ENCODE data around the gene TPI1. TPM values are rescaled to one million over a fixed set of nuclear protein-coding genes. Genes with fewer than 3 reads are reported as not detected.
"Not testable (repeated sequence)": the region's sequence is repeated elsewhere in the genome, so short reads cannot be mapped to it uniquely, and the experiment has no call there.

Gene TPI1
- total RNA-seq, 1 experiment from 2014 or later = 1,177 TPM

DNA sequence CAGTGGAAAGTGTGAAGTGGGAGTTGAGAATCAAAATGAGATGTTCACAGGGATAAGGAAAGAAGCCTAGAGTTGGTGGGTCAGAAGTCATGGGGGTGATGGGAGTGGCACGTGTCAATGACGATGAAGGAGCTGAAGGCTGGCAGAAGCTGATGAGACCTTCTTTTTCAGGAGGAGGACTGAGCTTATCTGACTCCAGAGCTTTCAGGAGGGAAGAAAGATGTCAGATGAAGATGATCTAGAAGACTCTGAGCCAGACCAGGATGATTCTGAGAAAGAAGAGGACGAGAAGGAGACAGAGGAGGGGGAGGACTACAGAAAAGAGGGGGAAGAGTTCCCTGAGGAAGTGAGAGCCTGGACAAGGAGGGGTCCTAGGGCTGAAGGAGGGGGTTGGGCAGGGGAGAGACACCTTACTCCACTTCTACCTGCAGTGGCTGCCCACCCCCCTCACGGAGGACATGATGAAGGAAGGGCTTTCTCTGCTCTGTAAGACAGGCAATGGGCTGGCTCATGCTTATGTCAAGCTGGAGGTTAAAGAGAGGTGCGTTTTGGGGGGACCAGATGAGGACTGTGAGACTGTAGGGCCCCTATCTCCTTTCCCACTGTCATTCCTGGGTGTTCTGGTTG, 38.2 kb downstream of the TPI1 start:
- H2BK12ac ChIP-seq (ENCODE audit: insufficient read length, low read depth, low read length) = peak overlapping the region; percentile 92
- H2BK20ac ChIP-seq (ENCODE audit: low read depth, low read length, poor library complexity, severe bottlenecking) = no peak overlapping the region
- no peak for TF ChIP-seq CTCF (conservative IDR thresholded peaks at IDR 0.05)
- peak overlapping the region; percentile 91 for H4K91ac ChIP-seq (ENCODE audit: insufficient read length, low read depth, low read length)
- H3K27ac Mint-ChIP-seq = no peak overlapping the region
- no peaks in the 10 kb centered on the region for H3K9me3 Mint-ChIP-seq
- H3K27me3 ChIP-seq (ENCODE audit: insufficient read depth, low read length) = no peaks in the 10 kb centered on the region; the same call in 1 of the 2 replicates
- H3K27ac ChIP-seq (ENCODE audit: insufficient read length, low read depth, low read length) = no peak overlapping the region
- no peak overlapping the region for H3K4me3 Mint-ChIP-seq
- peak overlapping the region; percentile 95 for H3K18ac ChIP-seq (ENCODE audit: insufficient read length, low read depth, low read length)
- H2BK5ac ChIP-seq (ENCODE audit: insufficient read length, low read length) = no peak overlapping the region
- H3K4me1 ChIP-seq (ENCODE audit: insufficient read depth, low read length) = no peaks in the 10 kb centered on the region; the same call in 1 of the 2 replicates
- H3K9me3 ChIP-seq (ENCODE audit: control insufficient read depth, low read depth, low read length) = no peaks in the 10 kb centered on the region
- peak overlapping the region; percentile 52 for H3K4ac ChIP-seq (ENCODE audit: low read depth, low read length)
- H3K56ac ChIP-seq (ENCODE audit: insufficient read length, low read depth, low read length) = no peak overlapping the region
- H3K14ac ChIP-seq (ENCODE audit: insufficient read depth, low read length) = peak overlapping the region; percentile 98
- H2BK120ac ChIP-seq (ENCODE audit: low read depth, low read length, poor library complexity, severe bottlenecking) = peak overlapping the region; percentile 94
- no peaks in the 10 kb centered on the region for H4K20me1 ChIP-seq (ENCODE audit: control insufficient read depth, insufficient read depth, insufficient read length)
- H3T11ph ChIP-seq (ENCODE audit: low read length) = peak overlapping the region; percentile 63
- H2AK5ac ChIP-seq (ENCODE audit: insufficient read length, low read length) = no peak overlapping the region
- H2BK15ac ChIP-seq (ENCODE audit: low read depth, low read length) = no peak overlapping the region; the same call in 1 of the 2 replicates
- peaks cover 4 to 8% of the 10 kb centered on the region in 2 experiments for H3K4me1 Mint-ChIP-seq
- no peak overlapping the region for H4K5ac ChIP-seq (ENCODE audit: insufficient read length, low read depth, low read length)
- no peak overlapping the region for H4K8ac ChIP-seq (replicated peaks; ENCODE audit: insufficient read length, low read depth, low read length)
- no peak overlapping the region for H3K9ac ChIP-seq (ENCODE audit: extremely low read depth, insufficient read length, low read length)
- H3K36me3 Mint-ChIP-seq (ENCODE audit: insufficient read depth in 1 of 3, low read depth in 3 of 3) = no peaks in the 10 kb centered on the region
- H3K79me2 ChIP-seq (ENCODE audit: insufficient read depth, low read length) = no peaks in the 10 kb centered on the region
- no CpG with 5 or more reads among the region's 5 CpGs for WGBS (ENCODE audit: extremely low coverage, insufficient read length, low lambda C conversion rate)
- peaks cover 3% of the 10 kb centered on the region for H3K23me2 ChIP-seq (ENCODE audit: insufficient read length, low read depth, low read length, poor library complexity, severe bottlenecking)
- H3K27me3 Mint-ChIP-seq (ENCODE audit: low read depth) = peaks cover 8% of the 10 kb centered on the region
- H3K23ac ChIP-seq (ENCODE audit: insufficient read length, low read depth, low read length) = no peak overlapping the region
- DNase-seq = no peak
- H3K4me2 ChIP-seq (ENCODE audit: insufficient read depth, insufficient read length, low read length) = peak overlapping the region; percentile 81
- H3K79me1 ChIP-seq (ENCODE audit: insufficient read depth, low read depth, low read length, poor library complexity, severe bottlenecking) = no peaks in the 10 kb centered on the region
- H2AFZ ChIP-seq (ENCODE audit: low read length) = no peak overlapping the region

- no CpG with 5 or more reads among the region's 11 CpGs for WGBS (ENCODE audit: extremely low coverage, insufficient read length, low lambda C conversion rate)
- H3K9me3 ChIP-seq (ENCODE audit: control insufficient read depth, low read depth, low read length); H2AFZ ChIP-seq (ENCODE audit: low read length); H3K79me1 ChIP-seq (ENCODE audit: insufficient read depth, low read depth, low read length, poor library complexity, severe bottlenecking); H3K9me3 Mint-ChIP-seq; H2AK5ac ChIP-seq (ENCODE audit: insufficient read length, low read length); H3K27me3 ChIP-seq (ENCODE audit: insufficient read depth, low read length); H3K4ac ChIP-seq (ENCODE audit: low read depth, low read length); H3K27ac Mint-ChIP-seq; H2BK5ac ChIP-seq (ENCODE audit: insufficient read length, low read length); H2BK120ac ChIP-seq (ENCODE audit: low read depth, low read length, poor library complexity, severe bottlenecking); H3K9ac ChIP-seq (ENCODE audit: extremely low read depth, insufficient read length, low read length); H3K23me2 ChIP-seq (ENCODE audit: insufficient read length, low read depth, low read length, poor library complexity, severe bottlenecking); H4K20me1 ChIP-seq (ENCODE audit: control insufficient read depth, insufficient read depth, insufficient read length); H2BK15ac ChIP-seq (ENCODE audit: low read depth, low read length); H3K4me1 ChIP-seq (ENCODE audit: insufficient read depth, low read length); H3K36me3 Mint-ChIP-seq (ENCODE audit: insufficient read depth in 1 of 3, low read depth in 3 of 3); H4K91ac ChIP-seq (ENCODE audit: insufficient read length, low read depth, low read length); H3K14ac ChIP-seq (ENCODE audit: insufficient read depth, low read length); H2BK20ac ChIP-seq (ENCODE audit: low read depth, low read length, poor library complexity, severe bottlenecking); H2BK12ac ChIP-seq (ENCODE audit: insufficient read length, low read depth, low read length); H3K27ac ChIP-seq (ENCODE audit: insufficient read length, low read depth, low read length); H3K23ac ChIP-seq (ENCODE audit: insufficient read length, low read depth, low read length); H4K8ac ChIP-seq (replicated peaks; ENCODE audit: insufficient read length, low read depth, low read length); DNase-seq; H4K5ac ChIP-seq (ENCODE audit: insufficient read length, low read depth, low read length); H3K4me2 ChIP-seq (ENCODE audit: insufficient read depth, insufficient read length, low read length); H3K56ac ChIP-seq (ENCODE audit: insufficient read length, low read depth, low read length); H3K79me2 ChIP-seq (ENCODE audit: insufficient read depth, low read length); H3T11ph ChIP-seq (ENCODE audit: low read length); H3K4me3 Mint-ChIP-seq; H3K18ac ChIP-seq (ENCODE audit: insufficient read length, low read depth, low read length): not testable (repeated sequence)
- H3K27me3 Mint-ChIP-seq (ENCODE audit: low read depth) = peaks cover 21% of the 10 kb centered on the region
- H3K4me1 Mint-ChIP-seq = peaks cover 9 to 13% of the 10 kb centered on the region in 2 experiments
Measured at GRCh38 chr12:6908141-6908540, 40.8 kb downstream of the TPI1 start.
